ENCODE data around the gene CAVIN1. TPM values are rescaled to one million over a fixed set of nuclear protein-coding genes. Genes with fewer than 3 reads are reported as not detected.

CAVIN1 gene
- total and polyA plus RNA-seq, 2 donors (not counting 3 experiments of a cell fraction or from before 2014, with no cell fraction given) = 303 to 663 TPM

DNA sequence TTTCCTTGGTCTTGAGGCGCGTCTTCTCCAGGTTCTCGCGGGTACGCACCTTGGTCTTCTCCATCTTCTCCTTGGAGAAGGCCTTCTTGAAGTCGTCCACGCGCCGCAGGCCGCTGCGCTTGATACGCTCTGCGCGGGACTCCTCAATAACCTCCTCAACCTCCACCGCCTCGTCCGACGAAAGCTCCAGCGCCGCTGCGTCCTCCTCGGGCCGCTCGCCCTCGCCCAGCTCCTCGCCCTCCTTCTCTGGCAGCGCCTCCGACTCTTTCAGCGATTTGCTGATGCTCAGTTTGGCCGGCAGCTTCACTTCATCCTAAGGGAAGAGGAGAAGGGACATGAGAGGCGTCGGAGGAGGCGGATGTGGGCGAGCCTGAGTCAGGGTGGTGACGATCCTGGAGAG, 18.0 kb downstream of the CAVIN1 start:
- H3K36me3 ChIP-seq (ENCODE audit: control insufficient read depth in 2 of 2, extremely low read depth in 1 of 2, insufficient read depth in 2 of 2, low read length in 2 of 2) = peaks cover 18 to 32% of the 10 kb centered on the region in 2 experiments
- H3K9me3 ChIP-seq (replicated peaks; ENCODE audit: control insufficient read depth, insufficient read depth, low read length) = no peaks in the 10 kb centered on the region
- no peak for FAIRE-seq
- TF ChIP-seq MYC (IDR thresholded peaks at IDR 0.05; ENCODE audit: low read depth, low read length) = no peak
- TF ChIP-seq CTCF (IDR thresholded peaks at IDR 0.05; ENCODE audit: extremely low read depth in 1 of 2, insufficient read depth in 1 of 2, low read depth in 1 of 2, low read length in 2 of 2) = no peak
- TF ChIP-seq GATA2 (IDR thresholded peaks at IDR 0.05; ENCODE audit: insufficient read depth, insufficient read length, low read depth, low read length) = no peak
- TF ChIP-seq JUN (IDR thresholded peaks at IDR 0.05; ENCODE audit: borderline replicate concordance, insufficient read depth, insufficient read length, low read depth) = no peak
- ChIA-PET POLR2A (no interaction called here), CTCF (interaction anchor here (0.6 to 9.1 kb wide), 8 partner anchors 10 to 182 kb away, joined by 3 to 81 read pairs (median 32); partner anchors contain the start of genes CAVIN1 and STAT3)
- no peaks in the 10 kb centered on the region for H3K9me1 ChIP-seq (replicated peaks; ENCODE audit: control insufficient read depth, extremely low read depth, insufficient read depth, low read length)
- no peak overlapping the region for H3K4me3 ChIP-seq (replicated peaks in 1 of 3; ENCODE audit: insufficient read depth in 1 of 3, low read depth in 1 of 3, low read length in 3 of 3)
- dilution Hi-C loops (cut with MboI; ENCODE audit: extremely low pct_ligation_motif_present, low sequenced_read_pairs) = no loop called here
- H2AFZ ChIP-seq (ENCODE audit: low read depth, low read length) = no peak overlapping the region
- DNase-seq (ENCODE audit: low read depth, low spot score) = no peak
- intact Hi-C loops (cut with micrococcal nuclease) = loop anchor here (5.0 kb wide), 2 partner anchors 52 to 183 kb away; partner anchors contain the start of gene ATP6V0A1
- no TSS peak for BruUV-seq (replicated peaks)
- no peak overlapping the region for H3K4me2 ChIP-seq (ENCODE audit: insufficient read depth, low read length)
- H3K79me2 ChIP-seq (ENCODE audit: control insufficient read depth, insufficient read depth, low read length) = peaks cover 77% of the 10 kb centered on the region
- no peaks in the 10 kb centered on the region for H4K20me1 ChIP-seq (replicated peaks; ENCODE audit: control insufficient read depth, extremely low read depth, insufficient read depth, low read length)
- H3K9ac ChIP-seq (replicated peaks; ENCODE audit: extremely low read depth, insufficient read depth, low read length) = no peak overlapping the region
- peaks cover 53% of the 10 kb centered on the region for H3K4me1 ChIP-seq (ENCODE audit: control insufficient read depth, extremely low read depth, insufficient read depth, low read length)
- no peak overlapping the region for H3K27ac ChIP-seq (ENCODE audit: insufficient read depth, low read depth, low read length)
- H3K27me3 ChIP-seq (ENCODE audit: control insufficient read depth in 2 of 2, insufficient read depth in 2 of 2, low read length in 2 of 2) = no peaks in the 10 kb centered on the region

Data from endothelial cell of umbilical vein (primary cell).